COLO829 (cell line): Measurements from ENCODE around the gene SYNE2.
"Not testable (repeated sequence)": the region's sequence is repeated elsewhere in the genome, so short reads cannot be mapped to it uniquely, and the experiment has no call there.

Source experiments
- DNase-seq: peaks from one replicate; pipeline ENCODE4 v3.0.0; 2012; ENCODE audit warnings: low spot score

The SYNE2 gene

GRCh38 chr14:64191756-64192155, 339.0 kb downstream of the SYNE2 start:
- no peak for DNase-seq

DNA sequence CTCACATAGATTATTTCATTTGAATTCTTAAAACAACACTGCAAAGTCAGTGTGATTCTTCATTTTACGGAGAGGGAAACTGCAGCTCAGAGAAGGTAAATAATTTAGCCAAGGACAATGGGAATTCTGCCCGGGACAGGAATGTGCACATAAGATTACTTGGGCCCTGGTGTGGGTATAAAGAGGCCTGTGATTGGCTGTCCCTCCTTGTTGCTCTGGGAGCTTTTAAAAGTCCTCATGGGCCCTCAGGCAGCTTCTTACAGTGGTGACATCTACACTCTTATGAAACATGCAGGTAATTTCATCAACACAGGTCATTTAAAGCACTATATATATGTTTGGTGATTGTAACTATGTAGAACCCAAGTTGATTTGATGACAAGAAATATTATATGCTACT, 341.0 kb downstream of the SYNE2 start:
- DNase-seq: no peak

- DNase-seq: no peak
These were observed 341.6 kb downstream of the SYNE2 start for GRCh38 chr14:64194404-64194803.

DNA sequence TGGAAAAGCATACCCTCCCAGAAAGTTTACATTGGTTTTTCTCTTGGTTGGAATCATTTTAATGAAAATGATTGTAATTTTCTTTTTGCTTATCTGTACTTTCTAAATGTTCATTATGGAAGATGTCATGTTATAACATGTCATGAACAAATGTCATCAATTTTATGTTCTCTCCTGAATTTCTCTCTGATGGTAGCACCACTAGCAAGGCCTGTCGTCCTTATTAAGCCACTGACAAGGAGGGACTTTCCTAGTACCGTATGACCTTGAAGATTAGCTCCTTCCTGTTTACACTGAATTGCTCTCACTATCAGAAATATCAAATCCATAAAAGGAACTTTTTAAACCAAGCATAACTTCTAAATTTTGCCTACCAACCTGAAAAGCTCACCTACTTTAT, 342.4 kb downstream of the SYNE2 start:
- DNase-seq: no peak

DNA sequence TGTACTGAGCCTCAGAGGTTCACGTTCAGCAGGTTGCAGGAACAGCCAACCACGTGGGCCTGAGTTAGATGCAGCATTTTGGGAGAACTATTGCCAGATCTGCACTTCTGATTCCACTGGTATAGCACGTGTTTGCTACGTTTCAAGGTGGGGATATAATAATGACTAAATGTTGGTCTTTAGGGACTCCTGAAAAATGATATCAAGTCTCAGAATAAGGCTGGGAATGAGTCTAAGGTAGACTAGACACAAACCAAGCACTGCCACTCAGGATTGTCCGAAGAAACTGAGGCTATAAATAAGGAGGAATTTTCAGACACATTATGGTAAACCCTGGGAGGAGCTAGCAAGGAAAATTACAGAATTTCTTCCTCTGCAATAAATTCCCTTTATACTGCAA, 343.3 kb downstream of the SYNE2 start:
- DNase-seq: no peak

DNA sequence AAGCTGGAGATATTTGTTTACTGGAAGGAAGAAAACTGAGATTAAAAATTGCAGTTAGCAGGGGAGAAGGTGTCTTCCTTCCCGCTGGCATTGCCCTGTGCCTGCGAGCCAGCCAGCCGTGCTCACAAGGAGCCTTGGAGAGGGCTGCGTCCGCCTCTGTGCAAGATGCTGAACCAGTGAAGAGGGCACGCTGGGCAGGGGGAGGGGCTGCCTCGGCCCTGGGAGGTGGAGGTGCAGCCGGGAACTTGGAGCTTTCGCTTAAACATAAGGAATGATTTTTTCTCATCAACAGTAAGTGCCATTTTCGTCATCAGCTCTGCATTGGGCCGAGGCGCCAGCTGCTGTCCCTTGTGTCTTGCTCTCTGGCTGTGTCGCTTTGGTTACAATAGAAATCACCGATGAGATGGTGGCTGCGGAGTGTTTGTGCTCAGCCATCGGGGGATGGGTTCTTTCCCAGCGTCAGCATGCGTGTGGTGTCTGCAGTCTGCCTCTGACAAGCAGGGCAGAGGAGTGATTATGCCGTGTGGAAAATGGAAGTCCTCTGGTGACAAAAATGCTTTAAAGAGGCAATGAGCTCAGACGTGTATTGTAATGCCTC, 344.1 kb downstream of the SYNE2 start:
- DNase-seq: peak; percentile 16

GRCh38 chr14:64197996-64198395, 345.2 kb downstream of the SYNE2 start:
- DNase-seq: no peak

GRCh38 chr14:64198486-64198885, 345.7 kb downstream of the SYNE2 start:
- no peak for DNase-seq

DNA sequence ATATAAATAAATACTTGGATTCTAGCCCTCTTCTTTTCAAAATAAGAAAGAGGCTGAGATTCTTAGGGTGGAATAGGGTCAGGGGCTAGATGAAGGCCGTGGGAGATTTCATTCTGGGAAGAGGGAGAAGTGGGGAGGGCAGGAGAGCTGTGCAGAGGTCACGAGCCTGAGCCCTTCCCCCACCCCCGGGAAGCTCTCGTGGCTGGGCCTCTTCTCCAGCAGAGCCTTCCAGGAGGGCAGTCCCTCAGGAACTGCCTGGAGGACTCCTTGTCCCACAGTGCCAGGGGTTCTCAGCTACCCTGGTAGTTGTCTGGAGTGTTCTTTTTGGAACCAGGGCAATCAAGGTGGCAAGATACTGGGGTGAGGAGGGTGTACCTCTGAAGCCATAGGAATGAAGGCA, 347.4 kb downstream of the SYNE2 start:
- no peak for DNase-seq

DNA sequence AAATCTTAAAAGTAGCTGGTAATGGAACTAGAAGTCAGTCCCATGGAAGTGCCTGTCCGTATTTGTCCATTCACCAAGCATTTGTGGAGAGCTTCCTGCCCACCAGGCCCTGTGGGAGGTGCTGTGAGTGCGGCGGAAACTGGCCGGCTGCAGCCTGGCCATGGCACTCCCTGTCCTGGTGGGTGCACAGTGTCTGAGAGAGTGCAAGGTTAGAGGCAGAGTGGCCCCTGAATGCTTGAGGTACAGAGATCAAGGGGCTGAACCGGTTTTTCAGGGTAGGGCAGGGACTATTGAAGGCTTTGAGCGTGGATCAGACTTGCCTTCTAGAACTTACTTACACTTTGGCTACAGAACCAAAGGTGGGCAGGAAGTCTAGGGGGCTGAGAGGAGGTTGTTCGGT, 348.5 kb downstream of the SYNE2 start:
- no peak for DNase-seq

DNA sequence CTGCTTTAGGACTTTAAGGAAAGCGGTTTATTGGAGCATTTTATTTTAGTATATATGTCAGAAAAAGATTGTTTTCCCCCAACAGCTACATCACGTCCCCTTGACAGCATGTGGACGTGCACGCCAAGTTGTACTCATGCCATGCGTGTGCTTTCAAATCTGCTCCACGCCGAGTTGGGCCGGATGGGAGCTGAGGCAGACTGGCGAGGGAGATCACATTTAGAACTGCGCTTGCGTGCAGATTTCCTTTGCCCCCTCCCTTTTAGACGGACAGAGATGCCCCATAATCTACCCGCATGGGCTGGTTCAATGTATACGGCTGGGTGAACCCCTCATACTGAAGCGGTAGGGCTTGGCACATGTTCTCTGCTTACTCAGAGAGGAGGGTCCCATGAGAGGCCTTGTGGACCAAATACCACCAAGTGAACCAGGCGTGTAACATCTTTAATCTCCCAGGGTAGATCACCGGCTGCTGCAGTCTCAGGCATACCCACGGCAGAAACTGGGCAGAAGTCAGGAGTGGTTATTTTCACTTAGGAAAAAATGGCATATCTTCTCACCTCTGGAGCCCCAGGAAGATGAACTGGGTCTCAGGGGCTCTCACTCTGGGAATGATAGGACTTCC, 349.2 kb downstream of the SYNE2 start:
- DNase-seq: no peak

- DNase-seq: no peak
These were observed 349.9 kb downstream of the SYNE2 start for GRCh38 chr14:64202716-64203115.

DNA sequence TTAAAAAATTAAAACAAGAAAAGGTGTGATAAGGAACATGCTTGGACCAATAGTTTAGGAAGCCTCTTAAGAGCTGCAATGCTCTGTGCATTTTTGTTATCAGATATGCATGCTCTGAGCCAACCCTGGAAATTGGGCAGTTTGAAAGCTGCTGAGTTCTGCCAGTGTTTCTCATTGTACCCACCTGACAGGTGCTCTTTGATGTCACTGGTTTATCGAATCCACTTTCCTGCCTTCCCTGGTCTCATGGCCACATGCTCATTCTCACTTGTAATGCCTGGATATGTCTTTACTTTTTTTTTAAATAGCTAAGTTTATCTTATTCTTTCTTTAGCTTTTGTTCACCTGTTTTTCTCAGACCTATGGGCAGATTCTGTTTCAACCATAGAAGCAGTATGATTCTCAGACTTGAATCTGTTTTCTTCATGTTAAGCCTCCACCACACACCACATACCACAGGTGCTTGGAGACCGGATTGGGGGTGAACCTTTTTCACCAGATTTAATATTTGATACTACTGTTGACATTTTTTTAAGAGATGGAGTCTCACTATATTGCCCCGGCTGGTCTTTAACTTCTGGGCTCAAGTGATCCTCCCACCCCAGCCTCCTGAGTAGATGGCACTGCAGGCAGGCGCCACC, 350.7 kb downstream of the SYNE2 start:
- no peak for DNase-seq

DNA sequence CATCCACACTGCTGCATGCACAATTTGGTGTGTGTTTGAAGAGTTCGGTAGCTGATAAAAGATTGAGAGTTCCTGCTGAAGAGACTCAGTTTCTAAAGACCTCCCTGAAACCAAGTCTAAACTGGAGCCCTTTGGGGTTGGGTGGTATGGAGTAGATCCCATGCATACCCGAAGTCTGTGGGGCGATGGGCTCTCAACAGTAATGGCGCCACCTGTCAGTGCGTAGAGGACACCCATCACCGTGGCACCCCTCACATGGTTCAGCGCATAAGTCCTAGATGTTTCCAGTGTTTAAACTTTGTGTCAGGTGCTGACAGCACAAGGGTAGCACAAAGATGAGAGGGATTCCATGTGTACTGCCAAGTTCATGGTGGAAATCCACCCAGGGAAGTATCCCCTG, 355.5 kb downstream of the SYNE2 start:
- no peak for DNase-seq

- no peak for DNase-seq
These were observed 356.2 kb downstream of the SYNE2 start for GRCh38 chr14:64208981-64209380.

GRCh38 chr14:64209444-64210131, 356.8 kb downstream of the SYNE2 start:
- DNase-seq: no peak

DNA sequence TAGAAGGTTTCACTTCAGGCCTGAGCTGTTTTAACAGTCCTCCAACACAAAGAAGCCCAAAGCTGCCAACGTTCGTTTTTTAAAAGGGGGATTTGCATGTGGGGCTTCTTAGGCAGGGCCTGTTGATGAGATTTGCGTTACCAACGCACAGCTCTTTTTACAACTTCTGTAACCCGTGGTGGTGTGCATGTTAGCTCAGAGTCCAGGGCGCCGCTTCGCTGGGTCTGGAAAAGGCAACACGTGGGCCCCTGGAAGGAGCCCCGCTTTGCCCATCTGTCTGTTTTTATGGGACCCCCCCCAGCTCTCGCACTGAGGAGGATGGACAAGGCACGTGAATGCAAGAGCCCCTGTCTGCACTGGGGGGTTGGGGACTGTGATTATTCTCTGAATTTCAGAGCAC, 357.4 kb downstream of the SYNE2 start:
- DNase-seq: no peak

- DNase-seq: not testable (repeated sequence)
These were observed 358.1 kb downstream of the SYNE2 start for GRCh38 chr14:64210912-64211311.

- DNase-seq: no peak
These were observed 359.9 kb downstream of the SYNE2 start for GRCh38 chr14:64212666-64213065.

GRCh38 chr14:64213086-64213485, 360.3 kb downstream of the SYNE2 start:
- DNase-seq: no peak

GRCh38 chr14:64213853-64214570, 361.2 kb downstream of the SYNE2 start:
- DNase-seq: no peak

DNA sequence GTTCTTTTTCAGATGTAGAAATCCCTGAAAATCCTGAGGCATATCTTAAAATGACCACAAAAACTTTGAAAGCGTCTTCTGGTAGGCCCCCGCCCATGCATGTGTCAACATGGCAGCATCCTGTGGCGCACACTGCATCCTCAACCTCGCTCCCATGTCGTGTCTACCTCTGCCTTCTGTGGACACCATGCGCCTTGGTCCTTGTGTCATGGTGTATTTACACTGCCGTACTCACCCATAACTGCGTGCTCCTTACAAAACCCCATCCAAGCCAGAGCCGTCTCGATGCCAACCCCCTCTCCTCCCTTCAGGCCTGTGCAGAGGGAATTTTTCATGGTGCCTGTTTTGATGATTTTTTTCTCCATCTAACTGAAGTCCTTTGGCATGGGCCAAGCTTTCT, 362.5 kb downstream of the SYNE2 start:
- DNase-seq: no peak

DNA sequence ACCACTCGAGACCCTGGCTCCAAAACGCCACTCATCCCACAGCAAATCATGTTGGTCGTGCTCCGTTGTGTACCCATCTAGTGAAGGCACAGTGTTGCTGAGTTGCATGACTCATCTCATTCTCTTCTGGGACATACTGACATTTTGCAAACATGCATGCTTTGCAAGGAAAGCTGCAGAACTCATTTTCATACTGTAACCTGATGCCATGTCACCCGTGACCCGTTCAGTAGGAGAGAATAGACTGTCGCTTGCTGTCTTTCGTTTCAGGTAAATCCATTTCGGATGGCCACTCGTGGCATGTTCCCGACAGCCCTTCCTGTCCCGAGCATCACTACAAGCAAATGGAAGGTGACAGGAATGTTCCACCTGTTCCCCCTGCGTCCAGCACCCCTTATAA, 363.2 kb downstream of the SYNE2 start:
- no peak for DNase-seq
